ENCODE results near the gene COL12A1. TPM values are rescaled to one million over a fixed set of nuclear protein-coding genes. Genes with fewer than 3 reads are reported as not detected.

Gene COL12A1
- total and polyA plus RNA-seq, 2 experiments from 2014 or later = 0.39 to 6.3 TPM

- H3K27me3 Mint-ChIP-seq (ENCODE audit: insufficient read depth, low read depth, poor library complexity) = peaks cover 33% of the 10 kb centered on the region
- no peaks in the 10 kb centered on the region for H3K36me3 Mint-ChIP-seq (ENCODE audit: low read depth)
- TF ChIP-seq REST (IDR thresholded peaks at IDR 0.05; ENCODE audit: unreplicated experiment) (no peak), ZNF331 (CRISPR knock-in tag; IDR thresholded peaks at IDR 0.05; ENCODE audit: low read depth) (no peak), JUNB (IDR thresholded peaks at IDR 0.05; ENCODE audit: unreplicated experiment) (no peak), CTCF (conservative IDR thresholded peaks at IDR 0.05; ENCODE audit: low read depth in 2 of 2) (peak; percentile 75 to 97), EZH2phosphoT487 (IDR thresholded peaks at IDR 0.05; ENCODE audit: unreplicated experiment) (no peak), ETS1 (IDR thresholded peaks at IDR 0.05) (no peak)
- TF ChIP-seq, protein P1, sequence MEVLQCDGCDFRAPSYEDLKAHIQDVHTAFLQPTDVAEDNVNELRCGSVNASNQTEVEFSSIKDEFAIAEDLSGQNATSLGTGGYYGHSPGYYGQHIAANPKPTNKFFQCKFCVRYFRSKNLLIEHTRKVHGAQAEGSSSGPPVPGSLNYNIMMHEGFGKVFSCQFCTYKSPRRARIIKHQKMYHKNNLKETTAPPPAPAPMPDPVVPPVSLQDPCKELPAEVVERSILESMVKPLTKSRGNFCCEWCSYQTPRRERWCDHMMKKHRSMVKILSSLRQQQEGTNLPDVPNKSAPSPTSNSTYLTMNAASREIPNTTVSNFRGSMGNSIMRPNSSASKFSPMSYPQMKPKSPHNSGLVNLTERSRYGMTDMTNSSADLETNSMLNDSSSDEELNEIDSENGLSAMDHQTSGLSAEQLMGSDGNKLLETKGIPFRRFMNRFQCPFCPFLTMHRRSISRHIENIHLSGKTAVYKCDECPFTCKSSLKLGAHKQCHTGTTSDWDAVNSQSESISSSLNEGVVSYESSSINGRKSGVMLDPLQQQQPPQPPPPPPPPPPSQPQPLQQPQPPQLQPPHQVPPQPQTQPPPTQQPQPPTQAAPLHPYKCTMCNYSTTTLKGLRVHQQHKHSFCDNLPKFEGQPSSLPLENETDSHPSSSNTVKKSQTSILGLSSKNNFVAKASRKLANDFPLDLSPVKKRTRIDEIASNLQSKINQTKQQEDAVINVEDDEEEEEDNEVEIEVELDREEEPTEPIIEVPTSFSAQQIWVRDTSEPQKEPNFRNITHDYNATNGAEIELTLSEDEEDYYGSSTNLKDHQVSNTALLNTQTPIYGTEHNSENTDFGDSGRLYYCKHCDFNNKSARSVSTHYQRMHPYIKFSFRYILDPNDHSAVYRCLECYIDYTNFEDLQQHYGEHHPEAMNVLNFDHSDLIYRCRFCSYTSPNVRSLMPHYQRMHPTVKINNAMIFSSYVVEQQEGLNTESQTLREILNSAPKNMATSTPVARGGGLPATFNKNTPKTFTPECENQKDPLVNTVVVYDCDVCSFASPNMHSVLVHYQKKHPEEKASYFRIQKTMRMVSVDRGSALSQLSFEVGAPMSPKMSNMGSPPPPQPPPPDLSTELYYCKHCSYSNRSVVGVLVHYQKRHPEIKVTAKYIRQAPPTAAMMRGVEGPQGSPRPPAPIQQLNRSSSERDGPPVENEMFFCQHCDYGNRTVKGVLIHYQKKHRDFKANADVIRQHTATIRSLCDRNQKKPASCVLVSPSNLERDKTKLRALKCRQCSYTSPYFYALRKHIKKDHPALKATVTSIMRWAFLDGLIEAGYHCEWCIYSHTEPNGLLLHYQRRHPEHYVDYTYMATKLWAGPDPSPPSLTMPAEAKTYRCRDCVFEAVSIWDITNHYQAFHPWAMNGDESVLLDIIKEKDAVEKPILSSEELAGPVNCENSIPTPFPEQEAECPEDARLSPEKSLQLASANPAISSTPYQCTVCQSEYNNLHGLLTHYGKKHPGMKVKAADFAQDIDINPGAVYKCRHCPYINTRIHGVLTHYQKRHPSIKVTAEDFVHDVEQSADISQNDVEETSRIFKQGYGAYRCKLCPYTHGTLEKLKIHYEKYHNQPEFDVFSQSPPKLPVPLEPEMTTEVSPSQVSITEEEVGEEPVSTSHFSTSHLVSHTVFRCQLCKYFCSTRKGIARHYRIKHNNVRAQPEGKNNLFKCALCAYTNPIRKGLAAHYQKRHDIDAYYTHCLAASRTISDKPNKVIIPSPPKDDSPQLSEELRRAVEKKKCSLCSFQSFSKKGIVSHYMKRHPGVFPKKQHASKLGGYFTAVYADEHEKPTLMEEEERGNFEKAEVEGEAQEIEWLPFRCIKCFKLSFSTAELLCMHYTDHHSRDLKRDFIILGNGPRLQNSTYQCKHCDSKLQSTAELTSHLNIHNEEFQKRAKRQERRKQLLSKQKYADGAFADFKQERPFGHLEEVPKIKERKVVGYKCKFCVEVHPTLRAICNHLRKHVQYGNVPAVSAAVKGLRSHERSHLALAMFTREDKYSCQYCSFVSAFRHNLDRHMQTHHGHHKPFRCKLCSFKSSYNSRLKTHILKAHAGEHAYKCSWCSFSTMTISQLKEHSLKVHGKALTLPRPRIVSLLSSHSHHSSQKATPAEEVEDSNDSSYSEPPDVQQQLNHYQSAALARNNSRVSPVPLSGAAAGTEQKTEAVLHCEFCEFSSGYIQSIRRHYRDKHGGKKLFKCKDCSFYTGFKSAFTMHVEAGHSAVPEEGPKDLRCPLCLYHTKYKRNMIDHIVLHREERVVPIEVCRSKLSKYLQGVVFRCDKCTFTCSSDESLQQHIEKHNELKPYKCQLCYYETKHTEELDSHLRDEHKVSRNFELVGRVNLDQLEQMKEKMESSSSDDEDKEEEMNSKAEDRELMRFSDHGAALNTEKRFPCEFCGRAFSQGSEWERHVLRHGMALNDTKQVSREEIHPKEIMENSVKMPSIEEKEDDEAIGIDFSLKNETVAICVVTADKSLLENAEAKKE (CRISPR knock-in tag; IDR thresholded peaks at IDR 0.05) = no peak
- H3K4me3 Mint-ChIP-seq = no peak overlapping the region
- H3K9me2 ChIP-seq (ENCODE audit: insufficient read depth) = peaks cover under 1% of the 10 kb centered on the region; the same call in 1 of the 2 replicates
- peak; percentile 88 for DNase-seq (ENCODE audit: low spot score)
- peaks cover 44% of the 10 kb centered on the region for H3K4me1 ChIP-seq (ENCODE audit: insufficient read depth)
- H3K27me3 ChIP-seq (ENCODE audit: insufficient read depth) = peaks cover 35% of the 10 kb centered on the region
- H2AFZ ChIP-seq = no peak overlapping the region
- H3K4me3 ChIP-seq = no peak overlapping the region
- H3F3A ChIP-seq (replicated peaks; ENCODE audit: low read depth) = no peaks in the 10 kb centered on the region; the same call in 1 of the 2 replicates
- H4K20me1 ChIP-seq (replicated peaks; ENCODE audit: insufficient read depth) = no peaks in the 10 kb centered on the region
- H3K4me2 ChIP-seq = 0 out of 2 replicates have a peak overlapping the region, but pooled peaks have one; percentile 34
- peaks cover 54% of the 10 kb centered on the region for H3K4me1 Mint-ChIP-seq
- H3K27ac ChIP-seq (ENCODE audit: low read depth) = no peak overlapping the region
- no peaks in the 10 kb centered on the region for H3K36me3 ChIP-seq (ENCODE audit: insufficient read depth)
- ATAC-seq = no peak
- no peaks in the 10 kb centered on the region for H3K79me2 ChIP-seq (replicated peaks; ENCODE audit: insufficient read depth)
- no peaks in the 10 kb centered on the region for H3K9me3 Mint-ChIP-seq
- H3K27ac Mint-ChIP-seq = no peak overlapping the region
Measured at GRCh38 chr6:75210885-75211739, 5.3 kb upstream of the COL12A1 start.
